ENCODE results near the gene FBXO11.

DNA sequence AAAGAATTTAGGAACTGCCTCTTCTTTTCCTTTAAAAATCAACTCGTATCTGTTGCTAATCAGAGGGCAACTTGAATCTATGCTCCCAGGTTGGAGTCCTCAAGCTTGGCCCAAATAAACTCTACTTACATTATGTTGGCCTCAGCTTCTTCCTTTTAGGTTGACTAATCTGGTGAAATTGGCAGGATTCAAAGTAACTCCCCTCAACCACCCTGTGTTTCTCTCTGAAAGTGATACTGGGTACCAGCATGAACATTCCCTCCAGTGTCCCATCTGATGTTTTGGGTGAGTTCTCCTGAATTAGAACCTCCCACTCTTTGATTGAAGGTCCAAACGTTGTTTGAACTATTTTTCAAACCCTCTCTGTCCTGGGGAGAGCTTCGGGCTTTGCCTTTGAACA is 164.7 kb downstream of the FBXO11 start:
- TF ChIP-seq POLR2A (IDR thresholded peaks at IDR 0.05) (no peak), CTCF (IDR thresholded peaks at IDR 0.05) (no peak), EP300 (IDR thresholded peaks at IDR 0.05) (no peak)

Data from tibial nerve (tissue), 4 donors.